ENCODE results near the gene SERPINH1.

DNA sequence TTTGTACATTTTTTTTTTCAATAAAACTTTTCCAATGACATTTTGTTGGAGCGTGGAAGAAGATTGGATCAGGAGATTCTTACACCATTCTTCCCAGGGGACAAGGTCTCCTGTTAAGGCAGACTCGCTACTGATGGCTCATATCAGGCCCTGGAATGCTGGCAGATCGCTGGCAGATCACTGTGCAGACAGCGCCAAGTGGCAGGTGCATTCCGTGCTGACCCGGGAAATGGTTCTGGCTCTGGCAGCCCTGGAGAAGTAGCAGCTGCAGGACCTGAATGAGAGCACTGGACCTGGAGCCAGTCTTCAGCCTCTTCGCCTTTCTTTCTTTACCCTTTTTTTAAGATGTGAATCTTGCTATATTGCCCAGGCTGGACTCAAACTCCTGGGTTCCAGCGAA, 10.7 kb downstream of the SERPINH1 start:
- no peak for TF ChIP-seq THYN1 (CRISPR knock-in tag; IDR thresholded peaks at IDR 0.05; ENCODE audit: borderline replicate concordance, low read depth)
- no peak for TF ChIP-seq FOXM1 (CRISPR knock-in tag; IDR thresholded peaks at IDR 0.05)
- TF ChIP-seq ZBTB49 (CRISPR knock-in tag; IDR thresholded peaks at IDR 0.05; ENCODE audit: borderline replicate concordance), result no peak
- no peak for TF ChIP-seq PCBP2 (optimal IDR thresholded peaks at IDR 0.05; ENCODE audit: low read depth, low read length, poor library complexity, severe bottlenecking)
- no peak for TF ChIP-seq ZNF724P (CRISPR knock-in tag; IDR thresholded peaks at IDR 0.05; ENCODE audit: borderline replicate concordance)

All from HepG2 (cell line).